WTC11 (cell line): ENCODE results near the gene ITPK1. TPM values are rescaled to one million over a fixed set of nuclear protein-coding genes. Genes with fewer than 3 reads are reported as not detected.

ENCODE experiments used
- ATAC-seq: fragments of 200-7000 bp; cut with Tn5 transposase; 2 replicates; pipeline ENCODE4 v1.10.0; 2021; ENCODE audit warnings: mild to moderate bottlenecking, moderate library complexity
- CTCF ChIA-PET: fragments of 300-600 bp; sonication (Branson Sonifier 250); formaldehyde crosslinking; loops from one replicate; lab custom pipeline; 2021; ENCODE audit warnings: antibody characterized with exemption; lab: Charles Lee
- POLR2A ChIA-PET: fragments of 350-600 bp; sonication (Branson Sonifier 250); formaldehyde crosslinking; loops from one replicate; lab custom pipeline; 2021; ENCODE audit warnings: antibody characterized with exemption; lab: Charles Lee
- DNase-seq: peaks from one replicate; pipeline ENCODE4 v3.0.0; 2021; ENCODE audit warnings: low spot score
- H3K27ac Mint-ChIP-seq: 2 replicates; pipeline ENCODE4 v1.8.0; 2021; ENCODE audit warnings: mixed read lengths
- H3K27me3 Mint-ChIP-seq: 2 replicates; pipeline ENCODE4 v1.8.0; 2021; ENCODE audit warnings: low read depth, mild to moderate bottlenecking, moderate library complexity, mixed read lengths
- H3K36me3 Mint-ChIP-seq: 2 replicates; pipeline ENCODE4 v1.8.0; 2021; ENCODE audit warnings: mixed read lengths
- H3K4me1 Mint-ChIP-seq: 2 replicates; pipeline ENCODE4 v1.8.0; 2022; ENCODE audit warnings: mixed read lengths
- H3K4me3 Mint-ChIP-seq: 2 replicates; pipeline ENCODE4 v1.8.0; 2021; ENCODE audit warnings: mild to moderate bottlenecking, moderate library complexity, mixed read lengths
- H3K9me3 Mint-ChIP-seq: 2 replicates; pipeline ENCODE4 v1.8.0; 2021; ENCODE audit warnings: mixed read lengths
- GRHL2 ChIP-seq: fragments of 250-450 bp; sonication (Bioruptor Pico); IDR thresholded peaks from 2 replicates; pipeline ENCODE4 v1.8.0; 2022; ENCODE audit warnings: mild to moderate bottlenecking, moderate library complexity; ENCODE audit not compliant: insufficient replicate concordance, severe bottlenecking
- GTF2I ChIP-seq: fragments of 250-450 bp; sonication (Bioruptor Pico); conservative IDR thresholded peaks from 2 replicates; pipeline ENCODE4 v1.4.0; 2021; ENCODE audit warnings: mild to moderate bottlenecking
- HMGA2 ChIP-seq: fragments of 250-450 bp; sonication (Bioruptor Pico); IDR thresholded peaks from 2 replicates; pipeline ENCODE4 v1.4.0; 2021; ENCODE audit warnings: mild to moderate bottlenecking, moderate library complexity
- MXD4 ChIP-seq: fragments of 250-450 bp; sonication (Bioruptor Pico); IDR thresholded peaks from 2 replicates; pipeline ENCODE4 v1.8.0; 2021; ENCODE audit warnings: mild to moderate bottlenecking, moderate library complexity, borderline replicate concordance
- MYBL2 ChIP-seq: sonication (generic); formaldehyde crosslinking; IDR thresholded peaks from 2 replicates; pipeline ENCODE4 v1.8.1; 2023; ENCODE audit warnings: mild to moderate bottlenecking, moderate library complexity, missing genetic modification reagents
- RELA ChIP-seq: sonication (generic); formaldehyde crosslinking; IDR thresholded peaks from 2 replicates; pipeline ENCODE4 v1.8.1; 2022; ENCODE audit warnings: missing genetic modification reagents, mild to moderate bottlenecking, borderline replicate concordance
- RORB ChIP-seq: fragments of 250-450 bp; sonication (Bioruptor Pico); IDR thresholded peaks from 2 replicates; pipeline ENCODE4 v1.9.0; 2021; ENCODE audit warnings: mild to moderate bottlenecking
- SOX15 ChIP-seq: fragments of 250-450 bp; sonication (Bioruptor Pico); IDR thresholded peaks from 2 replicates; pipeline ENCODE4 v1.9.0; 2021; ENCODE audit warnings: mild to moderate bottlenecking
- TEAD1 ChIP-seq: sonication (generic); formaldehyde crosslinking; IDR thresholded peaks from 2 replicates; pipeline ENCODE4 v1.8.0; 2022; ENCODE audit warnings: mild to moderate bottlenecking, missing genetic modification reagents
- TEAD4 ChIP-seq: sonication (generic); formaldehyde crosslinking; IDR thresholded peaks from 2 replicates; pipeline ENCODE4 v1.8.0; 2022; ENCODE audit warnings: mild to moderate bottlenecking, missing genetic modification reagents
- ZNF416 ChIP-seq: fragments of 250-450 bp; sonication (Bioruptor Pico); IDR thresholded peaks from 2 replicates; pipeline ENCODE4 v1.9.0; 2021; ENCODE audit warnings: mild to moderate bottlenecking, inconsistent platforms
- total RNA-seq: library from RNA; stranded (reverse); gene quantifications from 3 replicates; pipeline ENCODE4 v1.2.3, GENCODE V29; 2021
- TF ChIP-seq, protein P1 (sequence below): fragments of 250-450 bp; sonication (Bioruptor Pico); IDR thresholded peaks from 2 replicates; pipeline ENCODE4 v1.9.0; 2021; ENCODE audit warnings: mild to moderate bottlenecking
- TF ChIP-seq, protein P2 (sequence below): sonication (generic); formaldehyde crosslinking; IDR thresholded peaks from 2 replicates; pipeline ENCODE4 v1.8.0; 2022; ENCODE audit warnings: mild to moderate bottlenecking, missing genetic modification reagents
- TF ChIP-seq, protein P3 (sequence below): fragments of 250-450 bp; sonication (Bioruptor Pico); IDR thresholded peaks from 2 replicates; pipeline ENCODE4 v1.9.0; 2021; ENCODE audit warnings: mild to moderate bottlenecking
- TF ChIP-seq, protein P4 (sequence below): sonication (generic); formaldehyde crosslinking; IDR thresholded peaks from 2 replicates; pipeline ENCODE4 v1.8.1; 2023; ENCODE audit warnings: mild to moderate bottlenecking, missing genetic modification reagents, moderate library complexity
- TF ChIP-seq, protein P5 (sequence below): fragments of 250-450 bp; sonication (Bioruptor Pico); IDR thresholded peaks from 2 replicates; pipeline ENCODE4 v1.9.0; 2021; ENCODE audit warnings: moderate library complexity, mild to moderate bottlenecking, inconsistent platforms, borderline replicate concordance
- TF ChIP-seq, protein P6 (sequence below): sonication (generic); formaldehyde crosslinking; IDR thresholded peaks from 2 replicates; pipeline ENCODE4 v1.8.0; 2023; ENCODE audit warnings: mild to moderate bottlenecking, missing genetic modification reagents
- TF ChIP-seq, protein P7 (sequence below): sonication (generic); formaldehyde crosslinking; IDR thresholded peaks from 2 replicates; pipeline ENCODE4 v1.8.0; 2023; ENCODE audit warnings: missing genetic modification reagents
- TF ChIP-seq, protein P8 (sequence below): sonication (generic); formaldehyde crosslinking; IDR thresholded peaks from 2 replicates; pipeline ENCODE4 v1.8.1; 2022; ENCODE audit warnings: missing genetic modification reagents, borderline replicate concordance
- TF ChIP-seq, protein P9 (sequence below): sonication (generic); formaldehyde crosslinking; IDR thresholded peaks from 2 replicates; pipeline ENCODE4 v1.8.1; 2023; ENCODE audit warnings: mild to moderate bottlenecking, missing genetic modification reagents

Gene ITPK1
- total RNA-seq, 1 experiment from 2014 or later: 144 TPM

DNA sequence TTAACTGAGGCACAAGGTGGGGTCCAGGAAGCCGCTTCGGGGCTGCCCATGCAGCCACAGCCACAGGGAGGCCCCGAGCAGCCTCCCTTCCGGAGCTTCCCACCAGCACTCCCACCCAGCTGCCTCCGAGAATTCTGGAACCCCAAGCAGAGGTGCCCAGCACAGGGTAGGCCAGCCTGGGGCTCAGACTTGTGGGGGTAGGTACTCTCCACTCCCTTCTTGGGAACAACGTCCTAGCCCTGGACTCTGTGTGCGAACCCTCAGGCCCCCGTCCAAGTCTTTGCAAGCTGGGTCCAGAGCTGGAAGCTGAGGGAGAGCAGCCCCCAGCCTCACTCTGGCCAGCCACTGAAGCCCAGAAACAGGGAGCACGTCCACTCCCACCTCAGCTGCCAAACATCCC lies 16.1 kb downstream of the ITPK1 start:
- TF ChIP-seq, protein P1, sequence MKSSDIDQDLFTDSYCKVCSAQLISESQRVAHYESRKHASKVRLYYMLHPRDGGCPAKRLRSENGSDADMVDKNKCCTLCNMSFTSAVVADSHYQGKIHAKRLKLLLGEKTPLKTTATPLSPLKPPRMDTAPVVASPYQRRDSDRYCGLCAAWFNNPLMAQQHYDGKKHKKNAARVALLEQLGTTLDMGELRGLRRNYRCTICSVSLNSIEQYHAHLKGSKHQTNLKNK: no peak
- TF ChIP-seq GRHL2 (CRISPR knock-in tag) (no peak), MYBL2 (no peak), TEAD1 (CRISPR knock-in tag) (no peak), HMGA2 (CRISPR knock-in tag) (no peak), SOX15 (CRISPR knock-in tag) (no peak), TEAD4 (CRISPR knock-in tag) (no peak), MXD4 (CRISPR knock-in tag) (no peak), GTF2I (CRISPR knock-in tag) (no peak), RORB (CRISPR knock-in tag) (no peak), ZNF416 (CRISPR knock-in tag) (no peak), RELA (CRISPR knock-in tag) (no peak)
- TF ChIP-seq, protein P2, sequence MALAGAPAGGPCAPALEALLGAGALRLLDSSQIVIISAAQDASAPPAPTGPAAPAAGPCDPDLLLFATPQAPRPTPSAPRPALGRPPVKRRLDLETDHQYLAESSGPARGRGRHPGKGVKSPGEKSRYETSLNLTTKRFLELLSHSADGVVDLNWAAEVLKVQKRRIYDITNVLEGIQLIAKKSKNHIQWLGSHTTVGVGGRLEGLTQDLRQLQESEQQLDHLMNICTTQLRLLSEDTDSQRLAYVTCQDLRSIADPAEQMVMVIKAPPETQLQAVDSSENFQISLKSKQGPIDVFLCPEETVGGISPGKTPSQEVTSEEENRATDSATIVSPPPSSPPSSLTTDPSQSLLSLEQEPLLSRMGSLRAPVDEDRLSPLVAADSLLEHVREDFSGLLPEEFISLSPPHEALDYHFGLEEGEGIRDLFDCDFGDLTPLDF (CRISPR knock-in tag): no peak
- TF ChIP-seq, protein P3, sequence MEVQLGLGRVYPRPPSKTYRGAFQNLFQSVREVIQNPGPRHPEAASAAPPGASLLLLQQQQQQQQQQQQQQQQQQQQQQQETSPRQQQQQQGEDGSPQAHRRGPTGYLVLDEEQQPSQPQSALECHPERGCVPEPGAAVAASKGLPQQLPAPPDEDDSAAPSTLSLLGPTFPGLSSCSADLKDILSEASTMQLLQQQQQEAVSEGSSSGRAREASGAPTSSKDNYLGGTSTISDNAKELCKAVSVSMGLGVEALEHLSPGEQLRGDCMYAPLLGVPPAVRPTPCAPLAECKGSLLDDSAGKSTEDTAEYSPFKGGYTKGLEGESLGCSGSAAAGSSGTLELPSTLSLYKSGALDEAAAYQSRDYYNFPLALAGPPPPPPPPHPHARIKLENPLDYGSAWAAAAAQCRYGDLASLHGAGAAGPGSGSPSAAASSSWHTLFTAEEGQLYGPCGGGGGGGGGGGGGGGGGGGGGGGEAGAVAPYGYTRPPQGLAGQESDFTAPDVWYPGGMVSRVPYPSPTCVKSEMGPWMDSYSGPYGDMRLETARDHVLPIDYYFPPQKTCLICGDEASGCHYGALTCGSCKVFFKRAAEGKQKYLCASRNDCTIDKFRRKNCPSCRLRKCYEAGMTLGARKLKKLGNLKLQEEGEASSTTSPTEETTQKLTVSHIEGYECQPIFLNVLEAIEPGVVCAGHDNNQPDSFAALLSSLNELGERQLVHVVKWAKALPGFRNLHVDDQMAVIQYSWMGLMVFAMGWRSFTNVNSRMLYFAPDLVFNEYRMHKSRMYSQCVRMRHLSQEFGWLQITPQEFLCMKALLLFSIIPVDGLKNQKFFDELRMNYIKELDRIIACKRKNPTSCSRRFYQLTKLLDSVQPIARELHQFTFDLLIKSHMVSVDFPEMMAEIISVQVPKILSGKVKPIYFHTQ (CRISPR knock-in tag): no peak
- TF ChIP-seq, protein P4, sequence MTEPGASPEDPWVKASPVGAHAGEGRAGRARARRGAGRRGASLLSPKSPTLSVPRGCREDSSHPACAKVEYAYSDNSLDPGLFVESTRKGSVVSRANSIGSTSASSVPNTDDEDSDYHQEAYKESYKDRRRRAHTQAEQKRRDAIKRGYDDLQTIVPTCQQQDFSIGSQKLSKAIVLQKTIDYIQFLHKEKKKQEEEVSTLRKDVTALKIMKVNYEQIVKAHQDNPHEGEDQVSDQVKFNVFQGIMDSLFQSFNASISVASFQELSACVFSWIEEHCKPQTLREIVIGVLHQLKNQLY (CRISPR knock-in tag): no peak
- TF ChIP-seq, protein P5, sequence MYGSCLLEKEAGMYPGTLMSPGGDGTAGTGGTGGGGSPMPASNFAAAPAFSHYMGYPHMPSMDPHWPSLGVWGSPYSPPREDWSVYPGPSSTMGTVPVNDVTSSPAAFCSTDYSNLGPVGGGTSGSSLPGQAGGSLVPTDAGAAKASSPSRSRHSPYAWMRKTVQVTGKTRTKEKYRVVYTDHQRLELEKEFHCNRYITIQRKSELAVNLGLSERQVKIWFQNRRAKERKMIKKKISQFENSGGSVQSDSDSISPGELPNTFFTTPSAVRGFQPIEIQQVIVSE: no peak
- TF ChIP-seq, protein P6, sequence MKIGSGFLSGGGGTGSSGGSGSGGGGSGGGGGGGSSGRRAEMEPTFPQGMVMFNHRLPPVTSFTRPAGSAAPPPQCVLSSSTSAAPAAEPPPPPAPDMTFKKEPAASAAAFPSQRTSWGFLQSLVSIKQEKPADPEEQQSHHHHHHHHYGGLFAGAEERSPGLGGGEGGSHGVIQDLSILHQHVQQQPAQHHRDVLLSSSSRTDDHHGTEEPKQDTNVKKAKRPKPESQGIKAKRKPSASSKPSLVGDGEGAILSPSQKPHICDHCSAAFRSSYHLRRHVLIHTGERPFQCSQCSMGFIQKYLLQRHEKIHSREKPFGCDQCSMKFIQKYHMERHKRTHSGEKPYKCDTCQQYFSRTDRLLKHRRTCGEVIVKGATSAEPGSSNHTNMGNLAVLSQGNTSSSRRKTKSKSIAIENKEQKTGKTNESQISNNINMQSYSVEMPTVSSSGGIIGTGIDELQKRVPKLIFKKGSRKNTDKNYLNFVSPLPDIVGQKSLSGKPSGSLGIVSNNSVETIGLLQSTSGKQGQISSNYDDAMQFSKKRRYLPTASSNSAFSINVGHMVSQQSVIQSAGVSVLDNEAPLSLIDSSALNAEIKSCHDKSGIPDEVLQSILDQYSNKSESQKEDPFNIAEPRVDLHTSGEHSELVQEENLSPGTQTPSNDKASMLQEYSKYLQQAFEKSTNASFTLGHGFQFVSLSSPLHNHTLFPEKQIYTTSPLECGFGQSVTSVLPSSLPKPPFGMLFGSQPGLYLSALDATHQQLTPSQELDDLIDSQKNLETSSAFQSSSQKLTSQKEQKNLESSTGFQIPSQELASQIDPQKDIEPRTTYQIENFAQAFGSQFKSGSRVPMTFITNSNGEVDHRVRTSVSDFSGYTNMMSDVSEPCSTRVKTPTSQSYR (CRISPR knock-in tag): no peak
- TF ChIP-seq, protein P7, sequence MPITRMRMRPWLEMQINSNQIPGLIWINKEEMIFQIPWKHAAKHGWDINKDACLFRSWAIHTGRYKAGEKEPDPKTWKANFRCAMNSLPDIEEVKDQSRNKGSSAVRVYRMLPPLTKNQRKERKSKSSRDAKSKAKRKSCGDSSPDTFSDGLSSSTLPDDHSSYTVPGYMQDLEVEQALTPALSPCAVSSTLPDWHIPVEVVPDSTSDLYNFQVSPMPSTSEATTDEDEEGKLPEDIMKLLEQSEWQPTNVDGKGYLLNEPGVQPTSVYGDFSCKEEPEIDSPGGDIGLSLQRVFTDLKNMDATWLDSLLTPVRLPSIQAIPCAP: no peak
- TF ChIP-seq, protein P8, sequence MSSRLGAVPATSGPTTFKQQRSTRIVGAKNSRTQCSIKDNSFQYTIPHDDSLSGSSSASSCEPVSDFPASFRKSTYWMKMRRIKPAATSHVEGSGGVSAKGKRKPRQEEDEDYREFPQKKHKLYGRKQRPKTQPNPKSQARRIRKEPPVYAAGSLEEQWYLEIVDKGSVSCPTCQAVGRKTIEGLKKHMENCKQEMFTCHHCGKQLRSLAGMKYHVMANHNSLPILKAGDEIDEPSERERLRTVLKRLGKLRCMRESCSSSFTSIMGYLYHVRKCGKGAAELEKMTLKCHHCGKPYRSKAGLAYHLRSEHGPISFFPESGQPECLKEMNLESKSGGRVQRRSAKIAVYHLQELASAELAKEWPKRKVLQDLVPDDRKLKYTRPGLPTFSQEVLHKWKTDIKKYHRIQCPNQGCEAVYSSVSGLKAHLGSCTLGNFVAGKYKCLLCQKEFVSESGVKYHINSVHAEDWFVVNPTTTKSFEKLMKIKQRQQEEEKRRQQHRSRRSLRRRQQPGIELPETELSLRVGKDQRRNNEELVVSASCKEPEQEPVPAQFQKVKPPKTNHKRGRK (CRISPR knock-in tag): no peak
- TF ChIP-seq, protein P9, sequence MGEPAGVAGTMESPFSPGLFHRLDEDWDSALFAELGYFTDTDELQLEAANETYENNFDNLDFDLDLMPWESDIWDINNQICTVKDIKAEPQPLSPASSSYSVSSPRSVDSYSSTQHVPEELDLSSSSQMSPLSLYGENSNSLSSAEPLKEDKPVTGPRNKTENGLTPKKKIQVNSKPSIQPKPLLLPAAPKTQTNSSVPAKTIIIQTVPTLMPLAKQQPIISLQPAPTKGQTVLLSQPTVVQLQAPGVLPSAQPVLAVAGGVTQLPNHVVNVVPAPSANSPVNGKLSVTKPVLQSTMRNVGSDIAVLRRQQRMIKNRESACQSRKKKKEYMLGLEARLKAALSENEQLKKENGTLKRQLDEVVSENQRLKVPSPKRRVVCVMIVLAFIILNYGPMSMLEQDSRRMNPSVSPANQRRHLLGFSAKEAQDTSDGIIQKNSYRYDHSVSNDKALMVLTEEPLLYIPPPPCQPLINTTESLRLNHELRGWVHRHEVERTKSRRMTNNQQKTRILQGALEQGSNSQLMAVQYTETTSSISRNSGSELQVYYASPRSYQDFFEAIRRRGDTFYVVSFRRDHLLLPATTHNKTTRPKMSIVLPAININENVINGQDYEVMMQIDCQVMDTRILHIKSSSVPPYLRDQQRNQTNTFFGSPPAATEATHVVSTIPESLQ (CRISPR knock-in tag): no peak
- TF ChIP-seq, all 79 proteins: peak for 0
- ATAC-seq: no peak
- Mint-ChIP-seq H3K27ac (no peak overlapping the region; the same call in 1 of the 2 replicates), H3K9me3 (no peaks in the 10 kb centered on the region), H3K4me3 (no peak overlapping the region), H3K27me3 (no peaks in the 10 kb centered on the region), H3K4me1 (peaks cover 50% of the 10 kb centered on the region), H3K36me3 (no peaks in the 10 kb centered on the region)
- POLR2A ChIA-PET: no interaction called here
- CTCF ChIA-PET: interaction anchor here (0.7 to 10.7 kb wide), 4 partner anchors 15 to 148 kb away, joined by 3 to 118 read pairs (median 3); partner anchors contain the start of gene ITPK1
- DNase-seq: no peak
